Left forelimb (tissue), 1 donor: ENCODE data around the gene HAS3.
"Not testable (repeated sequence)": the region's sequence is repeated elsewhere in the genome, so short reads cannot be mapped to it uniquely, and the experiment has no call there.

ENCODE experiments used
- DNase-seq: peaks from one replicate; pipeline ENCODE4 v3.0.0-alpha.2; 2018; ENCODE audit warnings: low spot score

HAS3 gene

DNA sequence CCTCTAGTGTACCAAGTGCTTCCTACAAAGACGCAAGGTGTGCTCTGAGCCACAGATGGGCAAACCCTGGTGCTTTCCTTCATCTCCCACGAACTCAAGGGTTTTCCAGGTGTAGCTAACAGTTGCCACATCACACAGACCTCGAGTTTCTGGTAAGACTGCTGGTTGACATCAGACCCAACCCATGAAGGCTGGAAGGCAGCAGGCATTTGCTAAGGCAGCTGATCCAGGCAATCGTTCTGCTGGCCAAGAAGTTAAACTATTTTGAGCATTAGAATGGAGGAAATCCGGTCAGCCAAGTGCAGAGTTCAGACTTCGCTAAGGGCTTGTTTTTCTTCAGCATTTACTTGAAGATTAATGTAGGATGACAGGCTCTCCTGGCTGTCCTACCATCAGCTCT, 11.5 kb downstream of the HAS3 start:
- DNase-seq, result no peak

DNA sequence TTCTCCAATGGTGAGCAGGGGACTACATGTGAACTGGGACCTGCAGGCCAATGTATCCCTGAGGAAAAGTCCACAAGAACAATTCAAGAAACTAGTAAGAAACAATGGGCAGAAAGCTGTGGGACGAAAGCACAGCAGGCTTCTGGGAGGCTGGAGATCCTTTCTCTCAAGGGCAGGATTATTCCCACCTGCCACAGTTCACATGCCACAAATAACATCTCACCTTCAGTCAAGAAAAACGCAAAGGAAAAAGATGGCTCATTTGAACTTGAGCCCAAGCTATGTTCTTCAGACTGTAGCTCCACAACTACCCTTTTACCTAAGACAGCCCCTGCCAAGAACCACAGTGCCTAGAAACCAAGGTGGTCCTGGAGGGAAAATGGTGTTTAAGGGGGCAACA, 13.0 kb downstream of the HAS3 start:
- DNase-seq, result no peak

GRCh38 chr16:69118994-69119393, 13.5 kb downstream of the HAS3 start:
- DNase-seq, result no peak

GRCh38 chr16:69119536-69119935, 14.1 kb downstream of the HAS3 start:
- no peak for DNase-seq

DNA sequence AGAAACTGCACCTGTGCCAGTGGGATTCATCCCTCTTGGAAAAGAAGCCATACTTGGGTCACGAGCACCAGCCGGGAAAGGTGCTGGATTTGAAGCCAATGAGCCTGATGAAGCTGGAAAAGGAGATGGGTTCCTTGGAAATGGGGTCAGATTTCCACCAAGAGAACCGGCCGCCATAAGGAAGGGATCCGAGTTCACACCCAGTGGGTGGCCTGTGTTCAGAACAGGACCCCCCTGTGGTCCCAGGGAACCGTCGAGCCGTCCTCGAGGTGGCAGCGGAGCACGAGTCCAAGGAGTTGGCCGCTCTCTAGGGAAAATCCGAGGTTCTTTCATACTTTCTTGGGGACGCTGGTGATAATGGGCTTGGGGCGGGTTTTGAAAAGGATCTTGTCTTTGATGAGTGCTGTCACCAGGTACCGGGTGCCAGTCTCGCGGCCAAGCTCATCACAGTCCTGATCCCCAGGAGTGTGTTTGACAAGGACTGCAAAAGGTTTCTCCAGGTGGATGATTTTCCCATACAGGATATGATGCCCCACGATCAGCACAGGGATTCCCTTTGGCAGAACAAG, 14.7 kb downstream of the HAS3 start:
- DNase-seq, result no peak

DNA sequence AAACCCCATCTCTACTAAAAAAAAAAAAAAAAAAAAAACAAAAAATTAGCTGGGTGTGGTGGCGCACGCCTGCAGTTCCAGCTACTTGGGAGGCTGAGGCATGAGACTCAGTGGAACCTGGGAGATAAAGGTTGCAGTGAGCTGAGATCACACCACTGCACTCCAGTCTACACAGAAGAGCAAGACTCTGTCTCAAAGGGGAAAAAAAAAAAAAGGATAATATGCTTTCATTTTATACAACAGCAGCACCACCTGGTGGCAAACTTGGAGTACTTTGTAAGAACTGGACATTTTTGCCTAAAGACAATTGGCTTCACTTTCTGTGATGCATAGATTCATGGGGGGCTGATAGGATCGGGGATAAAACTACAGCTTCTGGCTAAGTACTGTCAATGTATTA, 18.5 kb downstream of the HAS3 start:
- no peak for DNase-seq

DNA sequence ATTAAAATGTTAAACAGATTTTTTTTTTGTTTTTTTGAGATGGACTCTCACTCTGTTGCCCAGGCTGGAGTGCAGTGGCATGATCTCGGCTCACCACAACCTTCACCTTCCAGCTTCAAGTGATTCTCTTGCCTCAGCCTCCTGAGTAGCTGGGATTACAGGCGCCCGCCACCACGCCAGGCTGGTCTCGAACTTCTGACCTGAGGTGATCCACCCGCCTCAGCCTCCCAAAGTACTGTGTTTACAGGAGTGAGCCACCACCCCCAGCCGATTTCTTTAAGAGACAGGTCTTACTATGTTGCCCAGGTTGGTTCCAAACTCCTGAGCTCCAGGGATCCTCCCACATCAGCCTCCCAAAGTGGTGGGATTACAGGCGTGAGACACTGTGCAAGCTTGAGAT, 19.0 kb downstream of the HAS3 start:
- DNase-seq, result not testable (repeated sequence)

- DNase-seq, result not testable (repeated sequence)
Measured at GRCh38 chr16:69124961-69125360, 19.5 kb downstream of the HAS3 start.

DNA sequence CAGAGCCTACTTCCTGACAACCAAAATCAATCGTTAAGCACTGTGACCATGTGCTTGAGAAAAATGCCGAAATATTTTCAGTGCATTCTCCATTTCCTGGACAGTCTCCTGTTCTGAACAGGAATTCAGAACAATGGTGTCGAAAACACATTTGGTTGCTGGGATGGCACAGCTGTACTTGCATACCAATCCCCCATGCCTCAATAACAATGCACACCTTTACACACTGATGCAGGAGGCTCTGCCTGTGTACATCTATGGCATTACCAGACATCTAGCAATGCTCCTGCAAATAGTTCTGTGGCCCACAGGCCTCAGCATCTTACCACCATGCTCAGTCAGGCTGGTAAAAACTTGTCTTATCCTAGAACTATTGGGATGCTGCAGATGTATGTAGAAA, 20.8 kb downstream of the HAS3 start:
- no peak for DNase-seq

DNA sequence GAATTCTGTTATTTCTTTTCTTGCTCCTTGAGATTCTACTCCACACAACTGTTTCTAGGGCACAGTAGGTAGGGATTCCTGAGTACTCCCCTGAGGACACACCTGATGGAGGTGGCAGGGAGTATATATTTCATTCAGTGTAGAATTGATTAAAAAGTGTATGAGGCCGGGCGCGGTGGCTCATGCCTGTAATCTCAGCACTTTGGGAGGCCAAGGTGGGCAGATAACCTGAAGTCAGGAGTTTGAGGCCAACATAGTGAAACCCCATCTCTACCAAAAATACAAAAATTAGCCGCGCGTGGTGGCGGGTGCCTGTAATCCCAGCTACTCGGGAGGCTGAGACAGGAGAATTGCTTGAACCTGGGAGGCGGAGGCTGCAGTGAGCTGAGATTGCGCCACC, 21.3 kb downstream of the HAS3 start:
- not testable (repeated sequence) for DNase-seq

DNA sequence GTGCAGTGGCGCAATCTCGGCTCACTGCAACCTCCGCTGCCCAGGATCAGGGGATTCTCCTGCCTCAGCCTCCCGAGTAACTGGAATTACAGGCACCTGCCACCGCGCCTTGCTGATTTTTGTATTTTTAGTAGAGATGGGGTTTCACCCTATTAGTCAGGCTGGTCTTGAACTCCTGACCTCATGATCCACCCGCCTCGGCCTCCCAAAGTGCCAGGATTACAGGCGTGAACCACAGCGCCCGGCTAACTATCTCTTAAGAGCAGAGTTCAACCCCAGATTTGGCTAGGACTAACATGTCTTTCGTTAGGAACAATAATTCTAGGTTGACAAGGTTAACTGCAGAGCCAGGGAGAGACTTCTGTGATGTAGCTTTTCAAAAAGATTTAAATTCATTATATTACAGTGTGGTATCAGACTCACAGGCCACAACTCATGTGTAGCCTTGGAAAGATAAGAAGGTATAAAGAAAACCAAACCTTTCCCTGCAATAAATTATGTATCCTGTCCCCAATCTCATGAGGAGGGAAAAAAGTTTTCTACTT, 22.6 kb downstream of the HAS3 start:
- no peak for DNase-seq

DNA sequence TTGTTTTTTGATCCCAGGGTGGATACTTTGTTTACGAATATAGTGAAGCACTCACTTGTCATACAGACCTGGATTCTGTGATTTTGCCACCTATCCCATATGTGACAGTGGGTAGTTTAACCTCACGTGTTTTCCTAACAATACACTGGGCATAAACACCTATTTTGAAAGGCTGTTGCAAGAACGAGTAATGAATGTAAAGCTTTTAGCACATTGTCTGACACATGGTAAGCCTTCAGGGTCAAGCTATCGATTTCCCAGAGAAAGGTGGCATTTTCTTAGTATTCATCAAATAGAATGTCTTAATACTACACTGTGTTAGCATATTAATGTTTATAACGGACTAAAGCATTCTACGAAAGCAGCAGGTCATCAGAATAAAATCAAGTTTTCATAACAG, 25.0 kb downstream of the HAS3 start:
- no peak for DNase-seq

DNA sequence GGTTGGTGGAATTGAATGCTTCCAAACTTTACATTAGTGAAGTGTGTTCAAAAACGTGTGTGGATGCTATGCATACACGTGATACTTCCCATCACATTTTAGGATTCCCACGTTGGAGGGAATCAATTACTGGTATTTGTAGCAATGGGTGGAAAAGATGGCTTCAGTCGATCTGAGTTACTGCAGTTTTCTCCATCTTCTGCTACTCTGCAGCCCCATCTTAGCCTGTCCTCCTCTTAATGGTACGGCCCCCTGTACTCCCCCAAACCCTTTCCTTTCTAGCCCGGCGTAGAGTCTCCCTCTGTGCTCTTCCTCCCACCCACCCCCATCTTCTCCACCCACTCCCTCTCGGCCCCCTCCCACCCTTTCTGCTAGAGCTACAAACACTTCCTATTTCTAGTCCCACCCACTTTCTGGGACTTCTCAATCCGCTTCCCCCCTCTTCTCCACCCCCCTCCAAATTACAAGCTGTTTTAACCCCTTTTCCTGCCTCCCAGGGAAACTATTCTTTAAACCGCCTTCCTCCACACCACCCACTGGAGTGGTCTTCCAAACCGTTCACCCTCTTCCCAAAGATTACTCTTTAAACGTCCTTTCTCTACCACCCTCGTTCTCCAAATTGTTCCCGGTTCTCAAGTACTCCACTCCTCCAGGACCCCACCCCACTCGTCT, 25.9 kb downstream of the HAS3 start:
- no peak for DNase-seq

GRCh38 chr16:69131839-69132423, 26.5 kb downstream of the HAS3 start:
- peak; percentile 90 for DNase-seq

DNA sequence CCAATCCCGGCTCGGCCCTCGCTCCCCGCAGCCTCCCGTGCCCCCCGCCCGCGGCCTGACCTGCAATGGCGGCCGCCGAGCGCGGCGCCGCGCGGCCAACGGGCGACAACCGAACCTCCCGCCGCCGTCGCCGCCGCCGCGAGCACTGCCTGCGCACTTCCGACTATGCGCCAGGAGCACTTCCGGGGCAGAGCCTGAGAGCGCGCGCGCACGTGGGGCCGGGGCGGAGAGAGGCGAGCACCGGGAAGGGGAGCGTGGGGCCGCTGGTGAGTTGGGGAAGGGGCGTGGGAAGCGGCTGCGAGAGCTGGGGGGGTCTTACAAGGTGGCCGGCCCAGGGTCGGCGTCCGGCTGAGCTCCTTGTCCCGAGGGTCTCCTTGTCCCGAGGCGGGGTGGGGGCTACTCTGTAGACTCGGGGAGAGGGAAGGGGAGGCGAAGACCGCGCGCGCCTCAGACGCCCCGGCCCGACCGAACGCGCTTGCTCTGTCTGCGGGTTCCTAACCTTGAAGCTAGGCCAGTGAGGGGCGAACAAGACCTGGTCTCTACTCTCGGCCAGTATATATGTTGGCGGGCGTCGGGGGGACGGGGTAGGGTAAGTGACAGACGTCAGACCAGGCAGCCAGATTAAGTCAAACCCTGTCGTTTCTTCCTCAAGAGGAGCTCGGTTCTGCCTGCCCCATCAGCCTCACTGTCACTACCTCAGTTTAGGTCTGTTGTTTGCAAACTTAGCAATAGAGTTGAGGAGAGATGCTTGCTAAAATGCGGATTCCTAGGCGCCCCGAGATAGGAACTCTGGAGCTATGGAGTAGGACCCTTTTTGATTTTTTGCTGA, 27.2 kb downstream of the HAS3 start, which contains the start of the genes CHTF8 and UTP4:
Gene CHTF8, minus strand, starts transcription at position 165 of the 829 bp plus-strand sequence. CDS start 11,130 bp downstream, outside the sequence.
Gene UTP4, plus strand, starts transcription at position 226 of the 829 bp plus-strand sequence. CDS start 811 bp downstream, outside the sequence.
- DNase-seq, result peak; percentile 93

DNA sequence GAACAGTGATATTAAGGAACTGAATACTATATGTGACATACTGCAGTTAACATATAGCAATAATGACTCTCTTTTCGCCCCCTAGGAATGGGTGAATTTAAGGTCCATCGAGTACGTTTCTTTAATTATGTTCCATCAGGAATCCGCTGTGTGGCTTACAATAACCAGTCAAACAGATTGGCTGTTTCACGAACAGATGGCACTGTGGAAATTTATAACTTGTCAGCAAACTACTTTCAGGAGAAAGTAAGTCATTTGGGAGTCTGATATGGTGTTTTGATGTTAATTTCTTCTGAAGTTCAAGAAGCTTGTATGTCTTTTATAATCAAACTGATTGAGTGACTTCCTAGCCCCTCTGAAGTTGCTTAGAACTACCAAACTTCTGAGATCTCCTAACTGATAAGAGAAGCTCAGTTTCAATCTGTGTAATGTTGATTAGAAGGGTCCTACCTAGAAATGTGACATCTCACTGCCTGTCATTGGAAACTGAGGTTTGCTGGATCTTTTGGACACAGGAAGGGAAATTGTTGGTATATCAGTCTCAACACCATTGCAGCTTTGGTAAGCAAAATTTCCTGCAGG, 28.0 kb downstream of the HAS3 start:
- no peak for DNase-seq

- no peak for DNase-seq
Measured at GRCh38 chr16:69138608-69139007, 33.2 kb downstream of the HAS3 start.

DNA sequence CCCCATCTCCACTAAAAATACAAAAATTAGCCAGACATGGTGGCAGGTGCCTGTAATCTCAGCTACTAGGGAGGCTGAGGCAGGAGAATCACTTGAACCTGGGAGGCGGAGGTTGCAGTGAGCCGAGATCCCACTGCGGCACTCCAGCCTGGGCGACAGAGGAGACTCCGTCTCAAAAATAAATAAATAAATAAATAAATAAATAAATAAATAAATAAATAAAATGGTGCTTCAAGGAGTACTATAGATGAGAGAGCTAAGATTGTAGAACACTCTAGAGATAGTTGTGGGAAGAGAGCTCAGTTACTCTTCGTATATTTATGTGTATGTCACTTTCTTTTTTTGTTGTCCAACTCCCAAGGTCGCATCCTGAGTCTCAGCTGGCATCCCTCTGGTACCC, 34.0 kb downstream of the HAS3 start:
- DNase-seq, result not testable (repeated sequence)

DNA sequence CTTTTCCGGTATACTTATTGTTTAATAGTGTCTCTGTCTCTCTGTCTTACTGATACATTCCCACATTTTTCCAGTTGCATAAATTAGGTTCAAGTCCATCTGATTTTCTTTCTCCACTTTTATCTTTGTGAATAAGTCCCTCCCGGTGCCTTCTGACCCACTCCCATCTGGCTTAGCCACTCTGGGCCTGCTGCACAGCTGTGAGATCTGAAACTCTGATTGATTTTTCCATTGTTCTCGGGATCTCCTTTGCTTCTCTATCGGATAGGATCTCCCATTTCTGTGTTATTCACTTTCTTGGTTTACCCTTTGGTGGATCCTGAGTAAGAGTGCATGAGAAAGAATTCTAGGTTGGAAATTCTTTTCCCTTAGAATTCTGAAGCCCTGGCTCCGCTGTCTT, 35.6 kb downstream of the HAS3 start:
- no peak for DNase-seq

- DNase-seq, result no peak
Measured at GRCh38 chr16:69141936-69142335, 36.5 kb downstream of the HAS3 start.

GRCh38 chr16:69143116-69143515, 37.7 kb downstream of the HAS3 start:
- no peak for DNase-seq

GRCh38 chr16:69145658-69146057, 40.2 kb downstream of the HAS3 start:
- no peak for DNase-seq
